Measurements from ENCODE around the gene TMEM163. TPM values are rescaled to one million over a fixed set of nuclear protein-coding genes. Genes with fewer than 3 reads are reported as not detected.
"Not testable (repeated sequence)": the region's sequence is repeated elsewhere in the genome, so short reads cannot be mapped to it uniquely, and the experiment has no call there.

The TMEM163 gene
- total and polyA plus RNA-seq, 7 donors = 0.28 to 2.6 (median 1.1) TPM; not detected in 1

- Histone ChIP-seq H3K36me3 (no peaks in the 10 kb centered on the region), H3K4me1 (no peaks in the 10 kb centered on the region), H3K9me3 (no peaks in the 10 kb centered on the region), H3K4me3 (no peak overlapping the region), H3K27ac (no peak overlapping the region), H3K27me3 (no peaks in the 10 kb centered on the region)
- intact Hi-C loops (cut with DNase I) = no loop called here
- no peak for DNase-seq
- TF ChIP-seq POLR2A (IDR thresholded peaks at IDR 0.05) (no peak), EP300 (IDR thresholded peaks at IDR 0.05) (no peak)
These were observed 145.8 kb downstream of the TMEM163 start for GRCh38 chr2:134573085-134573370.

DNA sequence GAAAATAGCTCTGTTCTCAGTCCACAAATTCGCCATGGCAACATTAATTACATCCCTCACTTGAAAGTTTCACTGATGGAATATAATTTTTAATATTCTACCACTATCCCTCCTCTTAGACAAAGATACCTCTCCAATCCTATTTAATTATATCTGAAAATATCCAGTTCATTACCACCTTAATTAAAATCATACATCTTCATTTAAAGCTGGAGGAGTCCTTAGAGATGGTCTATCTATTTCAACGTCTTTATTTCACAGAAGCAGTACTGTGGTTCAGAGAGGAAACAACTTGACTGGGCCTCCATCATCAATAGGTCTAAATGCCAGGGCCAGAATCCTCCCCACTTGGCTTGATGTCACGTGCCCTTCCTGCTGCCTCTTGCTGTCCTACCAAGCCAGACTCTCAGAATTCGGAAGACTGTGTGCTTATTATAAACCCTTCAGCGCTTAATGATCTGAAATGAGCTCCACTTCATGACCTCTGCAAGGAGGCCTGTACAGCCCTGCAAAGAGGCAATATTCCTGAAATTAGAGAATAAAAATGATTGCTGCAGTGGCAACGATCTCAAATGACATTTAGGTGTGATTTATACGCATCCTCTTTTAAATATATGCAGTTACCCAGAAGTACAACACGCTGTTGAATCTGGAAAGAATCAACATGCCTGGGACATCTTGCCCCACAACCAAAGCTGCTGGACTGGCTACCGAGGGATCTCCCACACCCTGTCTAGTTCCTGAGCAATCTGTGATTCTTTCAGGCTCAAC, 146.3 kb downstream of the TMEM163 start:
- DNase-seq = no peak
- H3K36me3 ChIP-seq = no peaks in the 10 kb centered on the region
- intact Hi-C loops (cut with DNase I) = no loop called here
- H3K27me3 ChIP-seq = no peaks in the 10 kb centered on the region
- H3K4me3 ChIP-seq = no peak overlapping the region
- H3K4me1 ChIP-seq = no peaks in the 10 kb centered on the region
- no peak for TF ChIP-seq POLR2AphosphoS5 (IDR thresholded peaks at IDR 0.05)
- no peak for TF ChIP-seq POLR2A (IDR thresholded peaks at IDR 0.05)
- no peak for TF ChIP-seq EP300 (IDR thresholded peaks at IDR 0.05)
- no peak for TF ChIP-seq CTCF (IDR thresholded peaks at IDR 0.05)
- no peak overlapping the region for H3K27ac ChIP-seq
- WGBS, 2 donors = 72 to 73% methylated on average over 9 of the region's 9 CpGs
- no peaks in the 10 kb centered on the region for H3K9me3 ChIP-seq

DNA sequence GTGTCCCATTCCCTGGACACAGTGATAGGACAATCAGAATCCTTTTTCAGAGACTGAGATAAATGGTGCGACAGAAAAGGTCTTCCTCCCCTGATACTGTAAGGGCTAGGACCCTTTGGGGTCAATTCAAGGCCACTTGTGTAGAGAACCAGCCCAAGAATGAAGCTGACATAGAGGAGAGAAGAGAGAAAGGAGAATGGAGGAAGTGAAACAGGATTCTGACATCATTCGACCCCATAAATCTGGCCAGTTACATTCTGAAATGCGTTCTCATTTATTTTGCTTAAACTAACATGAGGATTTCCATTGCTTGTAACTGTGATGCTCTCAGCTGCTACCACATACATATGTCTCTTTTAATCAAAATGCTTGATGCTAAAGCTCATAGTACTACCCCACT, 148.1 kb downstream of the TMEM163 start:
- H3K36me3 ChIP-seq = no peaks in the 10 kb centered on the region
- intact Hi-C loops (cut with DNase I) = no loop called here
- DNase-seq = no peak
- 76 to 78% methylated on average over 3 of the region's 3 CpGs for WGBS, 2 donors
- no peaks in the 10 kb centered on the region for H3K4me1 ChIP-seq
- no peak overlapping the region for H3K27ac ChIP-seq
- H3K4me3 ChIP-seq = no peak overlapping the region
- no peaks in the 10 kb centered on the region for H3K9me3 ChIP-seq
- no peaks in the 10 kb centered on the region for H3K27me3 ChIP-seq
- TF ChIP-seq CTCF (IDR thresholded peaks at IDR 0.05) = no peak
- TF ChIP-seq POLR2A (IDR thresholded peaks at IDR 0.05) = no peak
- TF ChIP-seq EP300 (IDR thresholded peaks at IDR 0.05) = no peak

- Histone ChIP-seq H3K36me3 (no peaks in the 10 kb centered on the region), H3K4me3 (no peak overlapping the region), H3K4me1 (no peaks in the 10 kb centered on the region), H3K27me3 (no peaks in the 10 kb centered on the region), H3K9me3 (no peaks in the 10 kb centered on the region), H3K27ac (no peak overlapping the region)
- no peak for DNase-seq
- no peak for TF ChIP-seq EP300 (IDR thresholded peaks at IDR 0.05)
- no peak for TF ChIP-seq POLR2AphosphoS5 (IDR thresholded peaks at IDR 0.05)
- no peak for TF ChIP-seq POLR2A (IDR thresholded peaks at IDR 0.05)
- TF ChIP-seq CTCF (IDR thresholded peaks at IDR 0.05) = no peak
- 93 to 96% methylated on average over 2 of the region's 2 CpGs for WGBS, 2 donors
- intact Hi-C loops (cut with DNase I) = no loop called here
These were observed 150.4 kb downstream of the TMEM163 start for GRCh38 chr2:134568413-134568812.

- Histone ChIP-seq H3K36me3 (no peaks in the 10 kb centered on the region), H3K27ac (no peak overlapping the region), H3K4me1 (no peaks in the 10 kb centered on the region), H3K9me3 (no peaks in the 10 kb centered on the region), H3K4me3 (no peak overlapping the region), H3K27me3 (no peaks in the 10 kb centered on the region)
- intact Hi-C loops (cut with DNase I) = no loop called here
- WGBS, 2 donors = 85 to 96% methylated on average over 1 of the region's 1 CpG
- no peak for DNase-seq
- TF ChIP-seq POLR2AphosphoS5 (IDR thresholded peaks at IDR 0.05) = no peak
- no peak for TF ChIP-seq EP300 (IDR thresholded peaks at IDR 0.05)
- TF ChIP-seq CTCF (IDR thresholded peaks at IDR 0.05) = no peak
- no peak for TF ChIP-seq POLR2A (IDR thresholded peaks at IDR 0.05)
These were observed 151.1 kb downstream of the TMEM163 start for GRCh38 chr2:134567666-134568065.

DNA sequence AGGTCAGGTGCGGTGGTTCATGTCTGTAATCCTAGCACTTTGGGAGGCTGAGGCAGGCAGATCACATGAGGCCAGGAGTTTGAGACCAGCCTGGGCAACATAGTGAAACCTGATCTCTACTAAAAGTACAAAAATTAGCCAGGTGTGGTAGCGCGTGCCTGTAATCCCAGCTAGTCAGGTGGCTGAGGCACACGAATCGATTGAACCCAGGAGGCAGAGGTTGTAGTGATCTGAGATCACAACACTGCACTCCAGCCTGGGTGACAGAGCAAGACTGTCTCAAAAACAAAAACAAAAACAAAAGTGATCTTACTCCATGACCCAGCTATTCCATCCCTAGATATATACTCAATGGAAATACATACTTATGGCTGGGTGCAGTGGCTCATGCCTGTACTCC, 153.8 kb downstream of the TMEM163 start:
- H3K27me3 ChIP-seq; intact Hi-C loops (cut with DNase I); H3K4me3 ChIP-seq; H3K4me1 ChIP-seq; H3K27ac ChIP-seq; H3K36me3 ChIP-seq; DNase-seq; H3K9me3 ChIP-seq: not testable (repeated sequence)
- 74 to 75% methylated on average over 5 of the region's 5 CpGs for WGBS, 2 donors
